Hematopoietic multipotent progenitor cell treated with erythropoietin and hydrocortisone succinate and interleukin-3 and kit ligand, for 4 days (in vitro differentiated cells): ENCODE measurements around the gene ELMOD1.

ENCODE experiments used
- DNase-seq: peaks from one replicate; pipeline ENCODE4 v3.0.0-alpha.2; 2015

The ELMOD1 gene

DNA sequence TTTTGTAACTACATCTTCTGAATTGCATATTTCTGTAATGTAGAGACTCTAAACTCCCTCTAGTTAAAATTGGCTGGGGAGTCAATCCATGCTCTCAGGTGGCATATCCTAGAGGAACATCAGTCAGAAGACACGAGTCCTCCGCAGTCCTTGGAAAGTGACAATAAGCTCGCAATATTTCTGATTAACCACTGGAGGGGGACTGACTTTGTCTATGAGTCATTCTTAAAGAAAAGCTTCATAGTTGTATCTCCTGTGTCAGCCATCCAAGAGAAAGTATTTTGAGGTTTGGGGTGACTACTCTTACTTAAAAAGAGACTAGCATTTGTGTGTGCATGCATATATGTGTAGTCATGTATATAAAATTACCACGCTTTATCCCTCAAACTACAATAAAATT, 60.7 kb downstream of the ELMOD1 start:
- DNase-seq, result peak; percentile 22

DNA sequence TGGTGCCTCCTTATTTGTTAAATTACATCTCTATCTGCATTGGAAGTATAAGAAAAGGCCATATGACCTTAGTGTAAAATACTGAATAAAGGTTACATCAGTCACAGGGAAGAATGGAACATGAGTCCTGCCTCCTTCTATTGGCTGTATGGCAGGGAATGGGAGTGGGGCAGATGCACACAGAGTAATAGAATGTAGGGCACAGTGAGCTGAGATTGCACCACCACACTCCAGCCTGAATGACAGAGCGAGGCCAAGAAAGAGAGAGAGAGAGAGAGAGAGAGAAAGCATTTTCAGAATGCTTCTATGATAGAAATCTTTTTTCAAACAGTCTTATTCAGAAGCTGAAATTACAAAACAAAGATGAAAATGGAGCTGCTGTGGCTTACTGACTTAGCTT, 62.1 kb downstream of the ELMOD1 start:
- DNase-seq, result no peak

DNA sequence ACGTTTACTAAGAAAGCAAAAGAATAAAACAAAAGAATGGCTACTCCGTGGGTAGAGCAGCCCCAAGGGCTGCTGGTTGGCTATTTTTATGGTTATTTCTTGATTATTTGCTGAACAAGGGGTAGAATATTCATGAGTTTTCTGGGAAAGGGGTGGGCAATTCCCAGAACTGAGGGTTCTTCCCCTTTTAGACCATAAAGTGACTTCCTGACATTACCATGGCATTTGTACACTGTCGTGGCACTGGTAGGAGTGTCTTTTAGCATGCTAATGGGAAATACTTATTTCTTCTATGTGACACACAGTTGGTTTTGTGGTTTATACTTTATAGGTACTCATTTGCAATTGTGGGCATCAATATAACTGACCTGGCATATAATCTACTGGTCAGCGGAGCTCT, 64.7 kb downstream of the ELMOD1 start:
- peak; percentile 24 for DNase-seq

DNA sequence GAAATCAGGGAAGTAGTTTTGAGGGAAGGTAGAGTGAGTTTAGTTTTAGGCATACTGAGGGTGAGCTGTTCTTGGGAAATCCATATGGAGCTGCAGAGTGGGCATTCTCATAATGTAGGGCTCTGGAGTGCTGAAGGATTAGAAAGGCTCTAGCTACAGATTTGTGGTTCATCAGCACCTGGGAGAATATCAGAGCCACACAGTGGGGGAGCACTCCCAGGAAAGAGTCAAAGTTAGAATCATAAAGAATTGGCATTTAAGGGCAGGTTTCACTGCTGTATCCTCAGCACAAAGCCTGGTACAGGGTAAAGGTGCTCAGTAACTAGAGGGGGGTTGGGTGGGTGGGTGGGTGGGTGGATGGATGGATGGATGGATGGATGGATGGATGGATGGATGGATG, 68.4 kb downstream of the ELMOD1 start:
- no peak for DNase-seq

DNA sequence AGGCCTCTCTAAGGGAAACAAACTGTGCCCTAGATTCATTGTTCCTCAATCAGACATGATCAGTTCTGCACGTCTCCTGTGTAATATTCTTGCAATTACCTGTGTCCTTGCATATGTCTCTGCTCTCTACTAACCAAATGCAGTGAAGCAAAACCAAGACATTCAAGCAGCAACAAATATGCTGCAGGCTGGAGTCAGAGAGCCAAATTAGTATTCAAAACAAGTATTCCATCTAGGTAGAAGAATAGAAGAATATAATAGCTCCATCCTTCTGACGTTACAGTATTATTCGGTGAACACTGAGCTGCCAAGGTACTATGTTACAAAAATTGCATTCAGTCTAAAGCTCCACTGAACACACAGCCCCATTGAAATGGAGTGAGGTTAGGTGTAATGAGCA, 69.1 kb downstream of the ELMOD1 start:
- no peak for DNase-seq

DNA sequence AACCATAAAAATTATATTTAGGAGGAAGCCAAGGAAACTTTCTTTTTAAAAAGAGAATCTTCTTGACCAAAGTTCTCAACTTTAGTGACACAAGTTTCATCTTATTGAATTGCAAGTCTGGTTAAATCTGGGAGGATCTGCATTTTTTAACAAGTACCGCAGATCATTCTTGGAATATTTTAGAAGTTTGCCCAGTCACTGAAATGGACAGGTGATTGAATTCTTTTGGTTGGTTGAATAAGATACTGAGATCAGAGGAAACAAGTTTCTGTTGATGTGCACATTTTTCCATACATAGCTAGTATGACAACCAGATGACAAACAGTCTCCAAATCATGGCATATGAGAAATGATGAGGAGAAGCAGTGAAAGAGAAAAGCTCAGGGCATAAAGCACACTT, 70.7 kb downstream of the ELMOD1 start:
- no peak for DNase-seq

DNA sequence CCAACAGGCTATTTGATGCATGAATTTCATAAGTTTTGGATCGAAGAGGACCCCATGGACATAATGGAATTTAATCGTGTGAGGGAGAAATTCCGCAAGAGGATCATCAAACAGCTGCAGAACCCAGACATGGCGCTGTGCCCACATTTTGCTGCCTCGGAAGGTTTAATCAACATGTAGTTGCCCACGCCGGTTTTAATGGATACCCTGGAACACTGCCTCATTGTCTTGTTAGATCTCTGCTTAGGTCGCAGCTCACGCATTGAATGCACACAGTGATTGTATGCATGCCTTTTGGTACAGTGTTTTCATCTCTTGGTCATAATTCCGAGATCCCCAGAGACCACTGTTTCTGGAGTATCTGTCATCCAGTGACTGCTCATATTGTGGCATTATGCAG, 74.1 kb downstream of the ELMOD1 start:
- no peak for DNase-seq

DNA sequence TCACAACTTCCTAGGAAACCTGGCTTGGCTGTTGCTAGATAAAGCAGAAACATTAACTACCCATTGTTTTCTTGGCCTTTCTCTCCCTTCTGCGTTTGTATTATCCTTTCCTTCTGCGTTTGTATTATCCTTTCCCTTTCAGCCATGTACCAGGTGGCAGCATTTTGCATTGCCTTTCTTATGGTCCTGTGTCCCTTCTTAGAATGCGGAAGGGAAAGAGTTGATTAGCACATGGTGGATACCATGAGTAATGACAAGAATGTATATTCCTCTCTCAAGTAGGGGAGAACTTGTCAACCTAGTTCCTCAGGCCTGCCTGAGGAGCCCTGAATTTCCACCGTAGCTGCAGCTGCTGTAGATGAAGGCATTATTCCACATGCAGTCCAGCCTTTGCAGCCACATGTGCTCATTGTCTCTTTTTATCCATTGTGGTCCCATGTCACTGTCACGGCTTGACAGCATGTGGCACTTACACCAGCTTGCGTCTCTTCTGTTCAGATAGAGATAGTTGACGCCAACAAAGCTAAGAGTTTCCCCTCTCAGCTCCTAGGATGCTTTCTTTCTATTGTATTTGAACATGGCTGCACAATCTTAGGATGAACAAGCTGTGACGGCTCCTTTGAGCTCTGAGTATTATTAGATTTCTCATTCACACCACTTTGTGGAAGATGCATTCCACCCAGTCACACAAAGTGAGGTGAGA, 76.1 kb downstream of the ELMOD1 start:
- DNase-seq, result no peak

DNA sequence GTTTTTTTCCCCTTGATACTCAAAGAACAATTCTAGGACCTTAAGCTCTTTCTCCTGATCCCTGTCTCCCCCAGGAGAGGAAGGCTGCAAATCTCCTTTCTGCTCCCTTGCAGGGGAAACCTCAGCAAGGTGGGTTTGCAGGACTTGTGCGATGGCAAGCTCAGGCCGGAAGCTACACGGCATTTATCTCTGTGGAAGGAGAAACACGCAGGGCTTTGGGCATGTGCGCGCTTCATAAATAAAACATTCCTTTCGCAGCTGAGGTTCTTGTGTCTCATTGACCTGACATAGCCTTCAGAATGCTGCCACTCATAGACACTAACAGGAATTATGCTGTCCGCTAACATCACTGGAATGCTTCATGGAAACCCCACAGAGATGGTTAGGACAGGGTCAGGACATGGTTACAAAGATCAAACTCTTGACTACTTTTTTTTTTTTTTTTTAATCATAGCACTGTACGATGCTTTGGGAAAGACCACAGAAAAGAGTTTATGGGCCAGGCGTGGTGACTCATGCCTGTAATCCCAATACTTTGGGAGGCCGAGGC, 78.3 kb downstream of the ELMOD1 start:
- DNase-seq, result no peak

DNA sequence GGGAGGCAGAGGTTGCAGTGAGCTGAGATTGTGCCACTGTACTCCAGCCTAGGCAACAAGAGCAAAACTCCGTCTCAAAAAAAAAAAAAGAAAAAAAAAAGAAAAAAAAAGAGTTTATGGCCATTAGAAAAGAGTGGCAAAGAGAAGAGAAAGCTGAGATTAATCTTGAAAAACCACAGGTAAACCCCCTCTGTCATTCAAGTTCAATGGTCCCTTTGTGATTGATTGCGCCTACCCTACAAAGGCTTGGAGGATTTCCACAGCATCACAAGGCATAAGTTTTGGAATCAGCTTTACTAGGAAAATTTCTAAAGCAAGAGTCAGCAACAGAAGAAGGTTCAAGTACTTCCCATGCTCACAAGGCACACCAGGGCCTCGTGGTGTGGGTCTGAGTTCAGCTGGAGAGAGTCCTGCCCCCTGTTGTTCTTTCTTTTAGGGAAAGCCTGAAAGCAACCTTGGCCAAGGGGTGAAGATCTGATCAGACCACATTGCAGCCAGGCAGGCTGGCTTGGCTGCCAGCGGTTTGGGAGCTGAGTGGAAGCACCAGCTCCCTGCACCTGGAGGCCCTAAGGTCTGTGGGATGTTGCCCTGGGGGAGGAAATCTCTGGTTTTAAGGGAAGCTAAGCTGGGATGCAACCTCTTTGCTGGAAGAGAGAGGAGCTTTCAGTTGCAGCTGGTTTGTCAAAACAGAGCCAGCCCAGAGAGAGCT, 79.1 kb downstream of the ELMOD1 start:
- no peak for DNase-seq

DNA sequence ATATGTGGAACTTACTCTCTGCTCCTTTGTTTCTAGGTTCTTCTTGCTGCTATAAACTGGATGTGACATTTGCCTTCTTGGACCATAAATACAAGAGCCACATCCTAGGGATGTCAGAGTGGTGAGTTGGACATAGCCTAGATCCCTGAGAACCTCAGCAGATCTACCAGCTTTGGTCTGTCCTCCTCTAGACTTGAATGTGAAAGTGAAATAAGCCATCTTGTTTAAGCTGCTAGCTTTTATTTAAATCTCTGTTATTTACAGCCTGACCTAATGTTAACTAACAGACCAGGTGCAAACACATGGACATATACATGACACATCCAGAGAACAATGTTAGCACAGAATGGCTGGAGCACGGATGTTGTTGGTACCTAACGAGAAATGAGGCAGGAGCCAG, 85.0 kb downstream of the ELMOD1 start:
- DNase-seq, result no peak

DNA sequence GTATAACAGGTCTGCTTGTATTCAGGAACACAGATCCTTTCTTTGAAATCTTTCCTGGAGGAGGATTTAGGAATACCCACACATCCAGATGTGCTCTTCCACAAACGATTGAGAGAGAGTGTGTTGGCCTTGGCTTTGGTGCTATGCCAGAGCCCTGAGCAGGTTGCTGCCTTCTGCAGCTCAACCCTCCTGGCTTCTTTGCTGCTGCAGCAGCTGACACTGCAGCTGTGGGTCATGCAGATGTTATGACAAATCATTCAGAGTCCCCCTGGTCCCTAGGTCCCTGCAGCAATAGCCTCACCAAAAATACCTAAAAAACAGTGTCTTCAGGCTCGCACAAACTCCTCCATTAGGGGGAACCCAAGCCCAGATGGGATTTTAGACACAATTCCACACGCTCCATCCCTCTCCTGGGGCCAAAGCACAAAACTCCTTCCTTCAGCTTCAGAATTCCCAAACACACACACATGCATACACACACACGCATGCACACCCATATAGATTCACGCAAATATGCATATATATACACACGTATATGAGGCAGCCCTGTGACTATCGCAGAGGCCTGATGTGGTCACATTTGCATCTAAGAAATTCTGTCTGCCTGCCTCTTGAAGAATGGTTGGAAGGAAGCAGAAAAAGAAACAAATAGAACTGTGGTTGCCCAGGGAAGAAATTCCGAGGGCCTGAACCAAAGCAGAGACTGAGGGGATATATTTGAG, 85.5 kb downstream of the ELMOD1 start:
- DNase-seq, result no peak

DNA sequence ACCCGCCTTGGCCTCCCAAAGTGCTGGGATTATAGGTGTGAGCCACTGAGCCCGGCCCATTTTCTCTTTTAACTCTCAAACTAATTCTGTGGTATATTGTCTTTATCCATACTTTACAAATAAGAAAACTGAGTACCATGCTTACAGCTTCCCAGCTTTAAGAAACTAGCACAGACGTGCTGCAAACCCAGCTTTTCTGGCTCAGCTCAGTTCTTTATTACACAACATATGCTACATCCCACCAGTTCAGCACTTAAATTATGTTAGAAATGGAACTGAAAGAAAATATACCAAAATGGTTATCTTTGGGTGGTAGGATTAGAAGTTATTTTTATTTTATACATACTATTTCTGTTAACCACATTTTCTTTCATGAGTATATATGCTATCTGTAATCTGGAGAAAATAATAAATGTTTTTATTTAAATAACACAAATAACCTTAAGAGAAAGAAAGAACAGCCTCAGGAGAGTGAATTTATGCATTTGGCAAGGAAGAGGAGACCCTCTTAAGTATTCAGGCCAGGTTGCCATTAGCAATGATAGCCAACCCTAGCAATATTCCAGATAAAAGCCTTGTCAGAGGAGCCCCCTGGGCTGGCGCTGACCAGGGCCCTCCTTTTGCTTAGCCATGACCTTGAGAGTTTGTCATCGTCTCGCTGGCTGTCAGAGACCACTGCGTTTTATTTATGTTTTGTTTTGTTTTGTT, 87.1 kb downstream of the ELMOD1 start:
- DNase-seq, result no peak

DNA sequence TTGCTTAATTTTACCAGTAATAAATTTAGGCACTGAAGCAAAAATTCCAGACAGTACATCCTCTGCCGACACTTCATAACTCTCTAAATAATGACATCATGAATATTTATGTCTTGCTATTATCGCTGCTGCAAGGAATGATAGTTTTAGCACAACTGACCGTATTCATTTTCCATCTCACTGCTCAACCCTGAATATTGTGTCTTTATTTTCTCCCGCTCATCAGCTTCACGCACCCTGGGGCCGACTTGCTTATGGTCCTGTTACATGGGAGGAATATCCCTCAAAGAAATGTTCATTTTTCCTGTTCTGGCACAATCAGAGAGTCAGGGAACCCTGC, 87.7 kb downstream of the ELMOD1 start:
- DNase-seq, result no peak

DNA sequence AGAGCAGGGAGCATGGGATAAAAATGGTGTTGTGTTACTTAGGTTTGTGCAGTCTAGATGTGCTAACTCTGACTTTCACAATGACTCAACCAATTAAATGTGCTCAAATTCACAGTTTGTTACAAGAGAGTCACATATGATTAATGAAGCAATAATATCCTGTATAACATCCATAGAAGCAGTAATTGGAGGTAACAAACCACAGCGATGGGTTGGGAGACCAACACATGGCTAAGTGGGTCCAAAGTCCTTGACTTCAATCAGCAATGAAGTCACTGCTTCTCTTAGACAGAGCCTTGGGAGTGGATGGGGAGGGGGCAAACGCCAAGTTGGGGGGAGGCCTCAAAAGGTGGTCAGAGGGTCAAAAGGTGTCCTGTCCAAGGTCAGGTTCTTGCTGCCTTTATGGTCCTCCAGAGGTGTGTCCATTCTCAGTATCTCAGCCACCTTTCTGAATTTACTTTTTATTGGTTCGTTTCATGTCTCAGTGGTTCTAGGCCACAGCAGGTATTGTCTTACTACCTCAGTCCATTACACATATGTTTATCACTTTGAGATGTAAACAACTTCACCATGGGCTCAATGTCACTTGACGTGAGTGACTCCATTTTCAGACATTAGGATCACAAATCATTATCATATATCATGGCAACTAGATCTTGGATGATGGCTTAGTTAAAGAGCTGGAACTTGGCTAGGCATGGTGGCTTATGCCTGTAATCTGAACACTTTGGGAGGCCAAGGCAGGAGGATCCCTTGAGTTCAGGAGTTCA, 88.5 kb downstream of the ELMOD1 start:
- DNase-seq, result no peak

DNA sequence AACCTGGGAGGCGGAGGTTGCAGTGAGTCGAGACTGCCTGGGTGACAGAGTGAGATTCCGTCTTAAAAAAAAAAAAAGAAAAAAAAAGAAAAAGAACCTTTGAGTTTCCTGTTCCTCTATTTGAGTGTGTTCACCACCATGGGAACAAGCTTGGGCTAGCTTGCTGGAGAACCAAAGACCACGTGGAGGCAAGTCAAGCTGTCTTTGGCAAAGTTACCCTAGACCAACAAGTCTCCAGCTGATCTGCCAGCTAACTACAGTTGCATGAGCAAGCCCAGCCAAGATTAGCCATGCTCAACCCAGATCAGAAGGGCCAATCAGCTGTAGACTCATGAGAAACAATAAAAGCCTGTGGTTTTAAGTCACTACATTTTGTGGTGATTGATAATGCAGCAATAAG, 91.2 kb downstream of the ELMOD1 start:
- no peak for DNase-seq

DNA sequence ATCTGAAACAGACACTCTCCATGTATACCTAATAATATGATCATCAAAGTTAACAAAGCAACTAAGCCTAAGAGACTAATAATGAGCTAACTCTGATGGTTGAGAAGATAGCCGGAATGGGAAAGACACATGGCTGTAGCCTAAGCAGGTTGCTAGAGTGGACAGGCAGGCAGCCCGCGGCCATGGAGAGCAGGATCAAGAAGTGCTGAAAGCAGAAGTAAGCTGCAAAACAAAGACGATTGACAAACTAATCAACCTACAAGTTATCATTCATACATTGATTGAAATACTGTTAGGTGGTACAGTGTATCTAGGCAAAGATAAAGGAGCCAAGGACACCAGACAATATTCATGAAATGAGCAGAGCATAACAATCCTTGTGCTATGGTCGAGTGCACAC, 91.6 kb downstream of the ELMOD1 start:
- DNase-seq, result no peak

DNA sequence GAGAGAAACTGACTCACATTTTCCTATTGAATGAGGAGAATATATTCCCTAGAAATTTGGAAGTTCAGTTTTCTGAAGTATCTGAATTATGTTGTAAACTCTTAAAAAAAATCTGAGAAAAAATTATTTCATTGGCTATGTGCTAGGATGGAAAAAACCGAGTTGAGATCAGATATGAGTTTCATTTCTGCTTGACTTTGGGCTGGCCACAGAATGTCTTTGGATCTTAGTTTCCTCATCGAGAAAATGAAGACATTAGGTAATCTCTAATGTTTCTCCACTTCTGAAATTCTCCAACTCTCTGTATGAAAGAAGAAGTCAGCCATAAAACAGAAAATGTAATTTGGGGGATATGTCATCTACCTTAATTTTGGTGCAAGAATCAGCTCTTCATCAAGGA, 92.1 kb downstream of the ELMOD1 start:
- no peak for DNase-seq

DNA sequence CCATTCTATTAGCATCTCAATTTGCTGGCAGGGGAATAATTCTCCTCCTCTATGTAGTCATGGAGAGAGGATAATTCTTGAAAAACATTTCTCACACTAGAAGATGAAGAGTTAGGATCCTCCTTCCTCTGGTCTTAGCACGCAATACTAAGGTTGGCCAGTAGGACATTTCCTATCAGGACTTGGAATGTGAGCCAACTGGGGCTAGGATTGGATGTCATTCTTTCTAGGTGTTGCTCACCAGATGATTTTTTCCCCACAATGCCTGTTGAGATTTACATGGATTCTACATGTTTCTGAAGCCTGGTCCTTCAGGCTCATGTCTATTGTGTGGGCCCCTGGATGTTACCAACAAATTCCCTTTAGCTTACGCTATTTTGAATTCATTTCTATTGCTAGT, 92.9 kb downstream of the ELMOD1 start:
- DNase-seq, result peak; percentile 32

DNA sequence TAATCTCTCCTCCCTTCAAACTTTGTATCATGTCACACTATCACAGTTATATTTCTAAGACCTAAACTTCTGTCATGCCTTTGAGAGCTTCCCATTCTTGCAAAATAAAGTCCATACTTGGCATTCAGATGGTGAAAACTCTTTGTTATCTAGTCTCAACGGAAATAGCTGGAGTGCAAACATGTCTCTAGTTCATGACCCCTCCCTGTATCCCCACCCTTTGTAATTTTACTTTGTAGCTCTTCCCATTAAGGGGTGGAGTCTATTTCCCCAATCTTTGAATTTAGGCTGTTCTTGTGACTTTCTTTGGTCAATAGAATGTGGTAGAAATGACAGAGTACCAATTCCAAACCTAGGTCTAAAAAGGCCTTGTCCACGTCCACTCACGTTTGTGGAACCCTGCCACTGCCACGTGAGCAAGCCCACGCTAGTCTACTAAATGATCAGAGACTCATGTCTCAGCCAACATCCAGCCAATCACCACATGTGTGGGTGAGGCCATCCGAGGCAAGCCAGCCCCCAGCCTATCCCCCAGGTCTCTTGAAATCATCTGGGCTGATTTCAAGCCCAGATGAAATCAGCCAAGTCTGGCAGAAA, 97.5 kb downstream of the ELMOD1 start:
- peak; percentile 2 for DNase-seq

DNA sequence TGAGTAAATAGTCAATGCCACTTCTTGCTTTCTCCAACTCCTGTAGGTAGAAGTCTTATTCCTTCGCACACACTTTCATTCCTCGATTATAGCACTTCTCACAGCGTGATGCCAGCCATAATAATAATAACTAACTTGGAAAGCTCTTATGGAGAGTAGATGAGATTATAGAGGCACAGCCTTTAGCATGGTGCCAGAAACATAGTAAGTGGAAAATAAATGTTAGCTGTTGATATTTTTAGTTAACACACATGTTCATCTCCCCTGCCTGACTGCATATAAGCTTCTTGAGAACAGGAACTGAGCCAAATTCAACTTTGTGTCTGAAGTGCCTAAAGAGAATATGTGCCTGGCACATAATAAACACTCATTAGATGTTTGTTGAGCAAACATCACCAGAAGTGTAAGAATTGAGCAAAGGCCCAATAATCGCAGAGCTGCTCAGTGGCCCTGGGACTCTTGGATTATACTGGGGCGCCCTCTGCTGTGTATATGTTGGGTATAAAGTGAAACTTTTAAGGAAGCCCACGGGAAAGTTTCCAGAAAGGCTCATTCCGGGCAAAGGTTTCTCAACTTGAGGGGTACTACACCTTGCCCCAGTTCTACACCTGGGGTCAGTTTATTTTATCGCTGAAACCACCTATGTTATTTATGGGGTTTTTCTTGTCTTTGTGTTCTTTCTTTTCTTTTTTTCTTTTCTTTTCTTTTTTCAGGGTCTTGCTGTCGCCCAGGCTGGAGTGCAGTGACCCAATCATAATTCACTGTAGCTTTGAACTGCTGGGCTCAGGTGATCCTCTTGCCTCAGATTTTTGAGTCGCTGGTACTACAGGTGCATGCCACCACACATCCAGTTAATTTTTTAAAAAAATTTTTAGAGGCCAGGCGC, 98.6 kb downstream of the ELMOD1 start:
- DNase-seq, result peak; percentile 84
